Myocyte (in vitro differentiated cells): Measurements from ENCODE around the gene PUM1. TPM values are rescaled to one million over a fixed set of nuclear protein-coding genes. Genes with fewer than 3 reads are reported as not detected.
"Not testable (repeated sequence)": the region's sequence is repeated elsewhere in the genome, so short reads cannot be mapped to it uniquely, and the experiment has no call there.

Experiments used
- DNase-seq: peaks from one replicate; pipeline ENCODE4 v3.0.0-alpha.2; 2012; ENCODE audit warnings: low read depth
- total RNA-seq: library from RNA; depleted of rRNA; stranded (reverse); fragments of >200 nt; gene quantifications from 2 replicates; pipeline ENCODE4 v1.2.3, GENCODE V29; 2014

The PUM1 gene
- total RNA-seq, 1 donor from 2014 or later, result 70.1 TPM

- no peak for DNase-seq
These were observed 703 bp downstream of the PUM1 start for GRCh38 chr1:31064718-31065309.

- DNase-seq, result no peak
These were observed 1.3 kb downstream of the PUM1 start for GRCh38 chr1:31064111-31064717.

GRCh38 chr1:31063631-31064030 lies 1.9 kb downstream of the PUM1 start:
- DNase-seq, result no peak

- no peak for DNase-seq
These were observed 2.6 kb downstream of the PUM1 start for GRCh38 chr1:31062867-31063380.

- DNase-seq, result not testable (repeated sequence)
These were observed 3.2 kb downstream of the PUM1 start for GRCh38 chr1:31062162-31062866.

- DNase-seq, result no peak
These were observed 7.5 kb downstream of the PUM1 start for GRCh38 chr1:31058012-31058411.

GRCh38 chr1:31055953-31056352 lies 9.6 kb downstream of the PUM1 start:
- DNase-seq, result no peak

GRCh38 chr1:31055501-31055900 lies 10.0 kb downstream of the PUM1 start:
- no peak for DNase-seq

GRCh38 chr1:31054958-31055481 lies 10.5 kb downstream of the PUM1 start:
- no peak for DNase-seq

GRCh38 chr1:31054349-31054748 lies 11.2 kb downstream of the PUM1 start:
- no peak for DNase-seq

GRCh38 chr1:31052613-31053012 lies 12.9 kb downstream of the PUM1 start:
- DNase-seq, result not testable (repeated sequence)

- no peak for DNase-seq
These were observed 13.9 kb downstream of the PUM1 start for GRCh38 chr1:31051611-31052010.

- not testable (repeated sequence) for DNase-seq
These were observed 18.0 kb downstream of the PUM1 start for GRCh38 chr1:31047507-31047906.

GRCh38 chr1:31043631-31044030 lies 21.9 kb downstream of the PUM1 start:
- no peak for DNase-seq

GRCh38 chr1:31042656-31043055 lies 22.9 kb downstream of the PUM1 start:
- DNase-seq, result no peak

- DNase-seq, result no peak
These were observed 24.0 kb downstream of the PUM1 start for GRCh38 chr1:31041529-31041928.

GRCh38 chr1:31040038-31040437 lies 25.5 kb downstream of the PUM1 start:
- DNase-seq, result no peak

- DNase-seq, result not testable (repeated sequence)
These were observed 26.6 kb downstream of the PUM1 start for GRCh38 chr1:31038935-31039334.

- no peak for DNase-seq
These were observed 27.2 kb downstream of the PUM1 start for GRCh38 chr1:31038360-31038759.

- DNase-seq, result no peak
These were observed 28.6 kb downstream of the PUM1 start for GRCh38 chr1:31036749-31037500.

GRCh38 chr1:31033598-31033997 lies 31.9 kb downstream of the PUM1 start:
- DNase-seq, result no peak
